Activated T-helper 17 cell treated with anti-CD3 and anti-CD28 coated beads, Interleukin-2, amount 50 U/mL, for 72 hours (primary cell): ENCODE measurements around the gene HORMAD2. TPM values are rescaled to one million over a fixed set of nuclear protein-coding genes. Genes with fewer than 3 reads are reported as not detected.
"Not testable (repeated sequence)": the region's sequence is repeated elsewhere in the genome, so short reads cannot be mapped to it uniquely, and the experiment has no call there.

Source experiments
- ATAC-seq: fragments of 150-1000 bp; cut with Tn5 transposase; replicated peaks from 2 replicates; pipeline ENCODE4 v1.10.0; 2021; ENCODE audit warnings: mild to moderate bottlenecking, moderate library complexity
- H3K27ac Mint-ChIP-seq: one replicate; pipeline ENCODE4 v1.8.0; 2022; ENCODE audit warnings: mixed read lengths
- H3K27me3 Mint-ChIP-seq: one replicate; pipeline ENCODE4 v1.8.0; 2022; ENCODE audit warnings: mixed read lengths
- H3K36me3 Mint-ChIP-seq: one replicate; pipeline ENCODE4 v1.8.0; 2022; ENCODE audit warnings: low read depth, mild to moderate bottlenecking, mixed read lengths
- H3K4me1 Mint-ChIP-seq: one replicate; pipeline ENCODE4 v1.8.0; 2022; ENCODE audit warnings: mixed read lengths
- H3K4me3 Mint-ChIP-seq: one replicate; pipeline ENCODE4 v1.8.0; 2022; ENCODE audit warnings: mild to moderate bottlenecking, mixed read lengths
- H3K9me3 Mint-ChIP-seq: one replicate; pipeline ENCODE4 v1.8.0; 2022; ENCODE audit warnings: mixed read lengths
- total RNA-seq, 2 donors: library from RNA; stranded (reverse); gene quantifications; one replicate each; pipeline ENCODE4 v1.2.3, GENCODE V29; 2022

The HORMAD2 gene
- total RNA-seq, 2 donors from 2014 or later, result 0.37 TPM; not detected in 1

- H3K4me1 Mint-ChIP-seq, result peaks cover 58% of the 10 kb centered on the region
- H3K27ac Mint-ChIP-seq, result peak overlapping the region; percentile 80
- no peaks in the 10 kb centered on the region for H3K36me3 Mint-ChIP-seq
- peak overlapping the region; percentile 53 for H3K4me3 Mint-ChIP-seq
- no peak for ATAC-seq
- no peaks in the 10 kb centered on the region for H3K27me3 Mint-ChIP-seq
- peaks cover 5% of the 10 kb centered on the region for H3K9me3 Mint-ChIP-seq
These were observed 110.9 kb downstream of the HORMAD2 start for GRCh38 chr22:30191040-30191701.

- Mint-ChIP-seq H3K27me3 (no peaks in the 10 kb centered on the region), H3K36me3 (no peaks in the 10 kb centered on the region), H3K4me1 (peaks cover 58% of the 10 kb centered on the region), H3K4me3 (peak overlapping the region; percentile 51), H3K9me3 (peaks cover 5% of the 10 kb centered on the region), H3K27ac (peak overlapping the region; percentile 75)
- no peak for ATAC-seq
These were observed 112.2 kb downstream of the HORMAD2 start for GRCh38 chr22:30192427-30192826.

GRCh38 chr22:30193031-30193775, 112.9 kb downstream of the HORMAD2 start:
- Mint-ChIP-seq H3K9me3 (peaks cover 5% of the 10 kb centered on the region), H3K36me3 (no peaks in the 10 kb centered on the region), H3K4me1 (peaks cover 57% of the 10 kb centered on the region), H3K4me3 (peak overlapping the region; percentile 51), H3K27me3 (no peaks in the 10 kb centered on the region), H3K27ac (peak overlapping the region; percentile 75)
- no peak for ATAC-seq

DNA sequence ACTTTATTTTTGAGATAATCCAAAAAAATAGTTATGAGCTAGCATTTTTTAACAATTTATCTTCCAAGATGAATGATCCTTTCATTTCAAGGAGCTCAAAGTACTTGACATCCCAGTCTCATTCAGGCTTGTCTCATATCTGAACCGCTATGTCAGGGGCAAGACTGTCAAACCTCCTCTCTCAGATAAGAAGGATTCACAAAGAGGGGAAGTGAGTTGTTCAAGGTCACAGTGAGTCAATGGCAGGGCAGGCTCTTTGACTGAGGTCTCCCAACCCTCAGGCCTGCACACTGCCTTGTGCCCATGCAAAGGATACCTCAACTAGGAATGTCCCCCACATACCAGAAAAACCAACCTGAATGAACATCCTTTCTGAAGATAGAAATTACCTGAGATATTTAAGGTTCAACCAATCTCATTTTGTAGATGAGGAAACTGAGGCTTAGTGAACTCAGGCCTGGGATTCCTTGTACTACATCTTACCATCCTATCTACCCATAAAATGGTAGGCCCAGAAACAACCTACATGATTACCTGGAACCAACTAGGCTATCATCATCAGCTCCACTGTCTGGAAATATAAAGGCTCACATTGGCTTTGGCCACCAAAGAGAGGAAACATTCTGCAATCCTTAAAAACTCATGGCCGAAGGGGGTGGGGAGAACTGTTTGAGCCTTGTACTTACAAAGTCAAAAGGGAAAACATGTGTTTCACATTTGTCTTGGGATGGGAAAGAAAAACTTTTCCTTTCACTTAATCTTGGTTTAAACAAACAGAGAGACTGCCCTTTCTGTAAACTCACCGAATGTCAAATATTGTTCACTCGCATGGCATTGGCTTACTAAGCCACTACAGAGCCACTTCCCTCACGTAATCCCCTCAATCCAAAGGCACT, 115.2 kb downstream of the HORMAD2 start:
- Mint-ChIP-seq H3K36me3 (no peaks in the 10 kb centered on the region), H3K4me3 (peak overlapping the region; percentile 75)

DNA sequence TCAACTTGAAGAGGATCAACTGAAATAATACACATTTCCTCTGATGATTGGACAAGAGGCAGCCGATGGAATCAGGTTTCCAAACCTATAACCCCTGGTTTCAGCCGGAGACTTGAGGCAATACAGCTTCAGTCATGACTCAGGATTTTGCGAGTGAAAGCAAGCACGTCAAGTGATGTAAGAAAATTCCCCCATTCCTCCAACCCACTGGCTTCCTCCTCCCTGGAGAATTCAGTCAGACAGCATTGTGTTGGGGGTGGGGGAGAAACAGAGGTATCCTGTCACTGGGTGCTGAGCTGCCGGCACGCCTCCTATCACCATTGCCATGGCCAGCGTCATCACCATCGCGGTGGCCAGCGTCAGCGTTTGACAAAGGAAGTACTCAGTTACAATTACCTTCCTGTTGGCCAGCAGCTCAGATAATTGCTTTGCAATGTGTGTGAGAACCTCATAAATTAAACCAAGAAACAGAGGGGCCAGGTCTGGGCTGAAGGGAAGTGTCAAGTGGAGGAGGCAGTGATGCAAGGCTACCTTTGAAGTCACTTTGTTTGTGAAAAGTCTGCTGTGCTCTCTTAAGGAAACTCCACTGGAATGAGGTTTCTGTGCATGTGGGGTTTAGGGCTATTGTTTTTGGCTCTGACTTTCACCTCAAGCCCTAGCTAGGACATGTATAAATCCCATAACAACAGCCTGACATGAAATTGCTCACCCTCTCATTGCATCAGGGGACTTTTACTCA, 116.0 kb downstream of the HORMAD2 start:
- Mint-ChIP-seq H3K4me1 (peaks cover 50% of the 10 kb centered on the region), H3K4me3 (peak overlapping the region; percentile 75), H3K27ac (peak overlapping the region; percentile 98), H3K27me3 (no peaks in the 10 kb centered on the region), H3K36me3 (no peaks in the 10 kb centered on the region), H3K9me3 (peaks cover 5% of the 10 kb centered on the region)
- ATAC-seq, result peak; percentile 84

More for the DNA sequence above, 115.2 kb downstream of the HORMAD2 start:
- Mint-ChIP-seq H3K4me1 (peaks cover 58% of the 10 kb centered on the region), H3K27ac (peak overlapping the region; percentile 98), H3K9me3 (peaks cover 5% of the 10 kb centered on the region), H3K27me3 (no peaks in the 10 kb centered on the region)
- peak; percentile 47 for ATAC-seq

DNA sequence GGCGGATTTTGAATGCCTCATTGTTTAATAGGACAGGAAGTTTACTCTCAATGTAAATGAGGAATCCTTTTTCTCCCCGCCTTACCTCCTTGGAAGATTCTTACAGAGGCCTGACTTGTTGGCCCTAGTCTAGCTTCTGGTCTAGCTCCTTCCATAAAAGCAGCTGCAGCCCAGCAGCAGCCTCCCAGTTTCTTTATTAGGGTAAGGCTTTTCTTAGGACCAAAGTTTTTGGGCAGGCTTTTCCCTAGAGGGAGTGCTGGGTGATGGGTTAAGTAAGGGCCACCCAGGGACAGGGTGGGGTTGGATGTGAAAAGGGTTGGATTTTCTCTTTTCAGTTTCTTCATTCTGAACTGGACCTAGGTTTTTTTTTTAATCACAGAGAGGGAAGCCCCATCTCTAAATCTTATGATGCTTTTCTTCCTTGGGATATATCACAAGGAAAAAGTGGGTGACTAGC, 116.6 kb downstream of the HORMAD2 start:
- Mint-ChIP-seq H3K4me1 (peaks cover 52% of the 10 kb centered on the region), H3K9me3 (peaks cover 5% of the 10 kb centered on the region), H3K27me3 (no peaks in the 10 kb centered on the region), H3K36me3 (no peaks in the 10 kb centered on the region), H3K27ac (peak overlapping the region; percentile 98), H3K4me3 (peak overlapping the region; percentile 75)
- no peak for ATAC-seq

GRCh38 chr22:30197389-30197788, 117.1 kb downstream of the HORMAD2 start:
- peak overlapping the region; percentile 98 for H3K27ac Mint-ChIP-seq
- H3K36me3 Mint-ChIP-seq, result no peaks in the 10 kb centered on the region
- peaks cover under 1% of the 10 kb centered on the region for H3K9me3 Mint-ChIP-seq
- H3K27me3 Mint-ChIP-seq, result no peaks in the 10 kb centered on the region
- ATAC-seq, result no peak
- peak overlapping the region; percentile 75 for H3K4me3 Mint-ChIP-seq
- peaks cover 49% of the 10 kb centered on the region for H3K4me1 Mint-ChIP-seq

DNA sequence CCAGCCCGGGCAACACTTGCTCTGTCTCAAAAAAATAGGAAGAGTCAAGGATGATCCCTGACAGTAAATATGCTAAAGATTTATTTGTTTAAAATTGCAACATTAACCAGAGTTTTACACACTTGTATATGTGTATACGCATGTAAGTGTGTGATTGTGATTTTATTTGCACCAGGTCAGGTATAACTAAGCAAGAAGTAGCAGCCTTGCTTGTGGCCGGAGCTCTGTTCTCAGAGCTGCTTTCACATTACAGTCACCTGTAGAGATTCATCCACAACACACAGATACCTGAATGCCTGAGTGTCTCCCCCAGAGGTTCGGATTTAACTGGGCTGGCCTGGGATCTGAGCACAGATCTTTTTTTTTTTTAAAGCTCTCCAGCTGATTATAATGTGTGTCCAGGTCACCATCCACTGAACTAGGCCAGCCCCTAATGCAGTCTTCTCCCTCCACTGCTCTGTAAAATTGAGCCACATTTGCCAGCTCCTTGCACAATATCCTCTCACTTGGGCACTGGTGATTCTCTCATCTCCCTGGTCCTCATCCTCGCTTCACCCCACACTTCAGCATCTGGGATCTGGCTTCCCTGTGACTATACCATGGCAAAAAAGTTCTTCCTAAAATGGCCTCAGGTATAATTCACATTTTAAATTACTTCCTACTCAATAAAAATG, 118.0 kb downstream of the HORMAD2 start:
- no peak for ATAC-seq
- Mint-ChIP-seq H3K4me3 (peak overlapping the region; percentile 77), H3K36me3 (no peaks in the 10 kb centered on the region), H3K9me3 (no peaks in the 10 kb centered on the region), H3K4me1 (peaks cover 41% of the 10 kb centered on the region), H3K27ac (peak overlapping the region; percentile 89), H3K27me3 (no peaks in the 10 kb centered on the region)

- ATAC-seq, result peak; percentile 13
- no peaks in the 10 kb centered on the region for H3K36me3 Mint-ChIP-seq
- H3K9me3 Mint-ChIP-seq, result no peaks in the 10 kb centered on the region
- H3K27ac Mint-ChIP-seq, result peak overlapping the region; percentile 89
- H3K4me3 Mint-ChIP-seq, result peak overlapping the region; percentile 77
- peaks cover 39% of the 10 kb centered on the region for H3K4me1 Mint-ChIP-seq
- H3K27me3 Mint-ChIP-seq, result no peaks in the 10 kb centered on the region
These were observed 118.7 kb downstream of the HORMAD2 start for GRCh38 chr22:30198921-30199320.

GRCh38 chr22:30200905-30201304, 120.6 kb downstream of the HORMAD2 start:
- not testable (repeated sequence) for H3K27me3 Mint-ChIP-seq, ATAC-seq, H3K4me3 Mint-ChIP-seq, H3K27ac Mint-ChIP-seq, H3K36me3 Mint-ChIP-seq, H3K9me3 Mint-ChIP-seq
- H3K4me1 Mint-ChIP-seq, result peaks cover 28% of the 10 kb centered on the region

DNA sequence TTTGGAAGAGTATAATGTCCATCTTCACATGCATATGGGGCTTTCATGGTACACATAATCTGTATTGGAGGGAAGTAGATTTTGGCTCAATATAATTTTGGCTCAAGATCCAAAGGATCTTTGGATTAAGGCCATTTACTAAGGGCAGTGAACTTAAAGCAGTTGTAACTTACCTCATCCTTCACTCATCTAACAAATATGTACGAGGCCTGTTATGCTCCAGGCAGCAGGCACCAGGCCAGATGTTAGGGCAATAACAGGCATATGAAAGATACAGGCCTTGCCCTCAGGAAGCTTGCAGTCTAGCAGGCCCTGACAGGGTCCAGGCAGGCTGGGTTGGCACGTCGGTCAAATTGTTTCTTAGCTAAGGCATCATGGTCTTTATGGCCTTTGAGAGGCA, 121.7 kb downstream of the HORMAD2 start:
- no peak overlapping the region for H3K27ac Mint-ChIP-seq

DNA sequence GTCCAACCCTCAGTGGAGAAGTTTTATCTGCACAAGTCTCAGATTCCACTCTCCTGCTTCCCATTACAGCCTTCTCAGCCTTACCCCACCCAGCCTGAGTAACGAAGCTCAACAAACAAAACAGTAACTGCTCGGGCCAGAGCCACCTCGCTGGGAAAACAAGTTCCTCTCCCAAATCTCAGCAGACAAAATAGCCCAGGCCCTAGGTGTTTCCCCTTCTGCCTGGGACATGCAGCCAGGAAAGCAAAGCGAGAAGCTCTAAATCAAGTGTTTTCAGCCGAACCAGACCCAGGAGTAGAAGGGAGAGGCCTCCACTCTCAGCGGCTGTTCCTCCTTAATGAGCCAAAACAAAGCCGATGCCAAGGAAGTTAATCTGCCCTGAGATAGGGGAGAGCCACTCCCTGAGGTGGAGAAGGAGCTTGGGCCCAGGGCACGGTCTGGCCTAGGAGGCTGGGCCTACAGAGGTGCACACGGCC, 122.3 kb downstream of the HORMAD2 start:
- H3K27me3 Mint-ChIP-seq, result no peaks in the 10 kb centered on the region
- no peak overlapping the region for H3K27ac Mint-ChIP-seq
- peaks cover 16% of the 10 kb centered on the region for H3K4me1 Mint-ChIP-seq
- no peaks in the 10 kb centered on the region for H3K9me3 Mint-ChIP-seq
- H3K36me3 Mint-ChIP-seq, result no peaks in the 10 kb centered on the region
- H3K4me3 Mint-ChIP-seq, result no peak overlapping the region
- no peak for ATAC-seq

More for the DNA sequence above, 121.7 kb downstream of the HORMAD2 start:
- Mint-ChIP-seq H3K4me3 (no peak overlapping the region), H3K4me1 (peaks cover 20% of the 10 kb centered on the region), H3K9me3 (no peaks in the 10 kb centered on the region), H3K36me3 (no peaks in the 10 kb centered on the region), H3K27me3 (no peaks in the 10 kb centered on the region)
- ATAC-seq, result no peak

GRCh38 chr22:30204015-30204741, 123.9 kb downstream of the HORMAD2 start:
- Mint-ChIP-seq H3K9me3 (no peaks in the 10 kb centered on the region), H3K27ac (no peak overlapping the region), H3K4me3 (no peak overlapping the region), H3K36me3 (no peaks in the 10 kb centered on the region), H3K4me1 (peaks cover 8% of the 10 kb centered on the region), H3K27me3 (no peaks in the 10 kb centered on the region)
- ATAC-seq, result no peak
